ENCODE results near the gene FOXL1.

DNA sequence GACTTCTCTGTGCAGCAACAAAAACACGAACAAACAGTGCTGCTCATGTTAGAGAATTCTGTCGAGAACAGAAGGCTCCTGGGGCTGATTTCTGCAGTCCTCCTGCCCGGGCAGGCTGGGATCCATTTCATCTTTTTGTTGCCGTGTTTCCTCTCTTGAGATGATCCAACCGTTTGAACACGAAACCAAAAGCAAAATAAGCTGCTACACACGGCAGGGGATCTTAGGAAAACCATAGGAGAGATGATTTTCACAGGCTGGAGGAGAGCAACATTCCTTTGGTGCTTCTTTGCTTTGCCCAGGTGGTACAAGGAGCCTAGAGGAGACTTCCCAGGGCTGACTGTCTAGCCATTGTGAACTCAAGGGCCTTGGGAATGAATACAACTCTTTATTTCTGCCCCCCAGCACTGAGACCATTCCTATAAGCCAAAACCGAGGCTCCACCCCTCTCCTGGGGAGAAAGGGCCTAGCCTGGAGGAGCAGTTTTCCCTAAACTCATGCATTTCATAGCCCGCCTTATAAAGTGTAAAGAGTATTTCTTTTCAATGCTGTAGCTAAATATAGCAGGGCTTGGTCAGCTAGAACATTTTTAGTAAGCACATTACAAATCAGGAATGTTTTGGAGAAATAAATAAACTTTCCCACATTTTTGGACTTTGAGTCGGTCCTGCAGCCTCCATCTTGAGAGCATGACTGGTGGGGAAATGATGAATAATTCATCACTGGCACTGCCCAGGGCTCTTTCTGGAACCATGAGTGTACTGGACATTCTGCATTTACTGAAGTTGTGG lies 7.7 kb downstream of the FOXL1 start:
- TF ChIP-seq, protein P1, sequence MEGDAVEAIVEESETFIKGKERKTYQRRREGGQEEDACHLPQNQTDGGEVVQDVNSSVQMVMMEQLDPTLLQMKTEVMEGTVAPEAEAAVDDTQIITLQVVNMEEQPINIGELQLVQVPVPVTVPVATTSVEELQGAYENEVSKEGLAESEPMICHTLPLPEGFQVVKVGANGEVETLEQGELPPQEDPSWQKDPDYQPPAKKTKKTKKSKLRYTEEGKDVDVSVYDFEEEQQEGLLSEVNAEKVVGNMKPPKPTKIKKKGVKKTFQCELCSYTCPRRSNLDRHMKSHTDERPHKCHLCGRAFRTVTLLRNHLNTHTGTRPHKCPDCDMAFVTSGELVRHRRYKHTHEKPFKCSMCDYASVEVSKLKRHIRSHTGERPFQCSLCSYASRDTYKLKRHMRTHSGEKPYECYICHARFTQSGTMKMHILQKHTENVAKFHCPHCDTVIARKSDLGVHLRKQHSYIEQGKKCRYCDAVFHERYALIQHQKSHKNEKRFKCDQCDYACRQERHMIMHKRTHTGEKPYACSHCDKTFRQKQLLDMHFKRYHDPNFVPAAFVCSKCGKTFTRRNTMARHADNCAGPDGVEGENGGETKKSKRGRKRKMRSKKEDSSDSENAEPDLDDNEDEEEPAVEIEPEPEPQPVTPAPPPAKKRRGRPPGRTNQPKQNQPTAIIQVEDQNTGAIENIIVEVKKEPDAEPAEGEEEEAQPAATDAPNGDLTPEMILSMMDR (IDR thresholded peaks at IDR 0.05; ENCODE audit: insufficient read depth, low read length, poor library complexity, severe bottlenecking): no peak
- TF ChIP-seq EZH2phosphoT487 (conservative IDR thresholded peaks at IDR 0.05; ENCODE audit: low read length): no peak
